Epithelial cell of proximal tubule (primary cell): Measurements from ENCODE around the gene PPCDC. TPM values are rescaled to one million over a fixed set of nuclear protein-coding genes. Genes with fewer than 3 reads are reported as not detected.

Experiments
- DNase-seq: peaks from one replicate; pipeline ENCODE4 v3.0.0-alpha.2; 2011; ENCODE audit warnings: low read depth
- H3K4me3 ChIP-seq: 2 replicates; pipeline ENCODE4 v1.5.1; 2011; ENCODE audit warnings: low read depth, mild to moderate bottlenecking, low read length
- total RNA-seq: library from RNA; depleted of rRNA; stranded (reverse); fragments of >200 nt; gene quantifications from 2 replicates; pipeline ENCODE4 v1.2.3, GENCODE V29; 2015
- TF ChIP-seq, protein P1 (sequence below): conservative IDR thresholded peaks from 2 replicates; pipeline ENCODE4 v1.5.1; 2012; ENCODE audit warnings: low read depth, mild to moderate bottlenecking, low read length

PPCDC gene
- total RNA-seq, 1 donor from 2014 or later: 26.1 TPM

DNA sequence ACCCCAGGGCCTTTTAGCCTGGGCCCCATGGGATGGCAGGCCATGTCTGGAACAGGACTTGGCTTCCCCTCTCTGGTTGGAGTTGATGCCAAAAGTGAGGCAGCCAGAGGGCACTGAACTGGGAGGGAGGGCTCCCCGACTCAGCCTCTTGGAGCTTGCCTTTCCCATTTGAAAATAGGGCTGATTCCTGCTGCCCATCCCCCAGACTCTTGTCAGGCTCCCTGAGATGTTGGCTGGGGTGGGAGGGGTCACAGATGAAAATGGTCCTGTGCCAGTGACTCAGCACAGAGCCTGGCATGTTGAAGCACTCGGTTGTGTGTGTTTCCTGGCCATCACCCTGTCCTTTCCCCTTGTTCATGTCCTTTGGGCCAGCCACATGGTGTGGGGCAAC lies 6.6 kb downstream of the PPCDC start:
- no peak for DNase-seq
- TF ChIP-seq, protein P1, sequence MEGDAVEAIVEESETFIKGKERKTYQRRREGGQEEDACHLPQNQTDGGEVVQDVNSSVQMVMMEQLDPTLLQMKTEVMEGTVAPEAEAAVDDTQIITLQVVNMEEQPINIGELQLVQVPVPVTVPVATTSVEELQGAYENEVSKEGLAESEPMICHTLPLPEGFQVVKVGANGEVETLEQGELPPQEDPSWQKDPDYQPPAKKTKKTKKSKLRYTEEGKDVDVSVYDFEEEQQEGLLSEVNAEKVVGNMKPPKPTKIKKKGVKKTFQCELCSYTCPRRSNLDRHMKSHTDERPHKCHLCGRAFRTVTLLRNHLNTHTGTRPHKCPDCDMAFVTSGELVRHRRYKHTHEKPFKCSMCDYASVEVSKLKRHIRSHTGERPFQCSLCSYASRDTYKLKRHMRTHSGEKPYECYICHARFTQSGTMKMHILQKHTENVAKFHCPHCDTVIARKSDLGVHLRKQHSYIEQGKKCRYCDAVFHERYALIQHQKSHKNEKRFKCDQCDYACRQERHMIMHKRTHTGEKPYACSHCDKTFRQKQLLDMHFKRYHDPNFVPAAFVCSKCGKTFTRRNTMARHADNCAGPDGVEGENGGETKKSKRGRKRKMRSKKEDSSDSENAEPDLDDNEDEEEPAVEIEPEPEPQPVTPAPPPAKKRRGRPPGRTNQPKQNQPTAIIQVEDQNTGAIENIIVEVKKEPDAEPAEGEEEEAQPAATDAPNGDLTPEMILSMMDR: no peak
- H3K4me3 ChIP-seq: no peak overlapping the region

DNA sequence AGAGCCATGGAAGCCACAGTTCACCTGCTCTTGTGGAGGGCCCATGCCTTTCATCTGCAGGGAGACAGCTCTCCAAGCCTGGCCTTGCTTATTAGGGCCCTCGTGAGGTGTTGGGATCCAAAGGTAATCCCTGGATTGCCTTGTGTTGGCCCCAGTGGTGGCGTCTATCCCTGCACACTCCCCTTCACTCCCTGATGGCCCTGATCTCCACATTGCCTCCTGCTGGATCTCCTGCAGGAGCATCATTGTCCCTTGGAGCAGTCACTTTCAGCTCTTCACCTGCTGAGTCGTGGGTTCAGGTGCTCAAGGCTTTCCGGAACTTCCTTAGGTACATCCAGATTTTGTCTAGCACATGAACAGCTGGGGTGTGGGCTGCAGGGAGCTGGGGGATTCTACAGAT lies 7.0 kb downstream of the PPCDC start:
- H3K4me3 ChIP-seq: no peak overlapping the region
- no peak for DNase-seq
- TF ChIP-seq, protein P1: no peak

DNA sequence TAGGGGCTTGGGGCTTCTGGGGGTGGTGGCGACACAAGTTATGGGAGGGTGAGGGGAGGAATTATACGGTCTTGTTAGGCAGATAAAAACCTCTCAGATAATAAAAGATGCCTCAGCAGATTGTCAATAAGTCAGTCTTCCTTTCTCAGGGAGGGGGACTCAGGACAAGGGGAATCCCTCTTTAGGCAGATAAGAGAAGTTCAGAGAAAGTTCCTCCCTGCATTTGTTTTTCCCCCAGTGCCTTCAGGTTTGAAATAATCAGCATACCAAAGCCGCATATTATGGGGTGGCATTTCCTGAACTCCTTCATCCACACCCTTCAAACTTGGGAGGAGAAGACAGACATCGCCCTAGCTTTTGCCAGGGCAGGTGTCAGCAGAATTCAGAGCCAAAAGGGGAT lies 8.5 kb downstream of the PPCDC start:
- DNase-seq: no peak
- no peak overlapping the region for H3K4me3 ChIP-seq
- TF ChIP-seq, protein P1: no peak

DNA sequence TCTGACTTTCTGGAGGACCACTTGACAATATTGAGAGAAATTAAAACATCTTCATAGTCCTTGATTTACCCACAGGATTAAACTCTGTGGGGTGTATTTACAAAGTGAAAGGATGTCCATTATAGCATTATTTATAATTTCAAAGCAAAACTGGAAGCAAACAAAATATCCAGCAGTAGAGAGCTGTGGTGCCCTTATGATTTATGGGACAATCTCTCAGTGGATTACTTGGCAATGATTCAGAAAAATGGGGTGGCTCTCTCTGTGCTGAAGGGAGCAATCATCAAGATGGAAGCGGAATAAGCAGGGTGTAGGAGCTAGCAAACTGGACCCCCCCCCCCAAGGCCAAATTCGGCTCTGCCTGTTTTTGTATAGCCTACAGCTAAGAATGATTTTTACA lies 9.0 kb downstream of the PPCDC start:
- TF ChIP-seq, protein P1: no peak
- no peak overlapping the region for H3K4me3 ChIP-seq
- no peak for DNase-seq

DNA sequence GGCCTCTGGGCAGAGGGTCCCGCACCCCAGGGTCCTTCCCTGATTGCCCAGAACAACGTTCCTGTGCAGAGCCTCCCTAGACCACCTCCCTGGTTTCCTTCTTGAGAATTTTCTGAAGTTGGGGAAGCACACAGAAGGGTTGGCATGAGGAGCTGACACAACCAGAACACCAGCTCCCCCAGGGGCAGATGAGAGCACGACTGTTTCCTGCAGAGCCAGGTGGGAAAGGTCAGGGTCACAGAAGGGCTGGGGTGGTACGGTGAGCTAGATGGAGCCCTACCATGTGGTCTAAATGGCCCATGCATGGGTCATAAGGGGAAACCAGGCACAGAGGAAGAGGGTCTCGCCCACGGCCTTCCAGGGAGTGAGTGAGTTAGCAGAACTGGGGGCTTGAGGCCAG lies 10.4 kb downstream of the PPCDC start:
- H3K4me3 ChIP-seq: no peak overlapping the region
- TF ChIP-seq, protein P1: no peak

DNA sequence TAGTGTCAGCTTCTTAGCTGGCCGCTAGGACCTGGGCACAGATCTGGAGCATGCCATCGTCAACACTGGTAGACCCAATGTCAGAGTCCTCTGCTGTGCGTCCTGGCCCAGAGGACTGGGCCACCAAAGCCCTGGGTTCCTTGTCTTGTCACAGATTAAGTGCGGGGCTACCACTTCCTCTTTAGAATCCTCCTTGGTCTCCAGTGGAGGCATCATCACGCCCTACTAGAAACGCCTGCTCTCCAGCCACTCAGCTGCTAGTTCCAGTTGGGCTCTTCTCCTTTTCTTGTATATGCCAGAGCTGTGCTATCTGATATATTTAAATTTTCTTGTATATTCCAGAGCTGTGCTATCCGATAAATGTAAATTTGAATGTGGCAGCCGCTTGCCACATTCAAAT lies 11.2 kb downstream of the PPCDC start:
- no peak overlapping the region for H3K4me3 ChIP-seq
- no peak for DNase-seq
- TF ChIP-seq, protein P1: no peak

More for the DNA sequence above, 10.4 kb downstream of the PPCDC start:
- DNase-seq: no peak

DNA sequence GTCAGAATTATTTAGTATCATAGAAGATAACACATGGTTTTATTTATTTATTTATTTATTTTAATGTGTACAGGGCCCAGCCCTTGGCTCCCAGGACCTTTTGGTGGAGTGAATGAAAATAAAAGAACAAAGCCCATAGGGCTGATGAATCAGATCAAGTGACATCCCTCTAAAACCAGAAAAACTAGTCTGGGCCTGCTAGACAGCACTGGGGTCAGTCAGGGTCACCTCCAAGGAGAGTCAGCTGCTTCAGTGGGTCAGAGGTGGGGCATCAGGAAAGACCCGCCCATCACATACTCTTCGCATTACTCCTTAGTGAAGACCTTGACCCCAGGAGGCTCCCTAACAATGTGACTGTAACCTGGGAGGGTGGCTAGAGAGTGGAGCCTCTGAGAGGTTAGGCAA lies 12.8 kb downstream of the PPCDC start:
- TF ChIP-seq, protein P1: no peak
- DNase-seq: no peak
- H3K4me3 ChIP-seq: no peak overlapping the region
